Caki2 (cell line): ENCODE results near the gene ZDHHC19. TPM values are rescaled to one million over a fixed set of nuclear protein-coding genes. Genes with fewer than 3 reads are reported as not detected.
"Not testable (repeated sequence)": the region's sequence is repeated elsewhere in the genome, so short reads cannot be mapped to it uniquely, and the experiment has no call there.

Source experiments
- DNase-seq: peaks from one replicate; pipeline ENCODE4 v3.0.0-alpha.2; 2015; ENCODE audit warnings: low read depth
- in situ Hi-C: cut with HindIII; loops from 2 replicates; pipeline ENCODE4 v1.10.0; 2016; ENCODE audit warnings: low sequenced_read_pairs, low pct_unique_long_range_greater_than_20kb, mixed read lengths
- total RNA-seq: library from RNA; depleted of rRNA; stranded (reverse); fragments of >200 nt; shearing (Covaris generic); gene quantifications from 2 replicates; pipeline ENCODE4 v1.2.3, GENCODE V29; 2014; ENCODE audit warnings: low replicate concordance

The ZDHHC19 gene
- total RNA-seq, 1 experiment from 2014 or later, result not detected

- in situ Hi-C loops, result no loop called here
- no peak for DNase-seq
Measured at GRCh38 chr3:196186651-196187573, 24.3 kb downstream of the ZDHHC19 start.

- no peak for DNase-seq
- in situ Hi-C loops, result no loop called here
Measured at GRCh38 chr3:196184881-196185280, 26.3 kb downstream of the ZDHHC19 start.

- in situ Hi-C loops, result not testable (repeated sequence)
Measured at GRCh38 chr3:196184169-196184432, 27.1 kb downstream of the ZDHHC19 start.

GRCh38 chr3:196181127-196181546 lies 30.1 kb downstream of the ZDHHC19 start:
- no peak for DNase-seq
- in situ Hi-C loops, result no loop called here

More at GRCh38 chr3:196184169-196184432, 27.1 kb downstream of the ZDHHC19 start:
- DNase-seq, result not testable (repeated sequence)

- no peak for DNase-seq
- in situ Hi-C loops, result no loop called here
Measured at GRCh38 chr3:196180346-196180745, 30.9 kb downstream of the ZDHHC19 start.

- DNase-seq, result no peak
- in situ Hi-C loops, result no loop called here
Measured at GRCh38 chr3:196179380-196180308, 31.6 kb downstream of the ZDHHC19 start.

- in situ Hi-C loops, result no loop called here
- DNase-seq, result no peak
Measured at GRCh38 chr3:196178993-196179379, 32.2 kb downstream of the ZDHHC19 start.

- DNase-seq, result no peak
- in situ Hi-C loops, result no loop called here
Measured at GRCh38 chr3:196177967-196178366, 33.2 kb downstream of the ZDHHC19 start.

GRCh38 chr3:196177567-196177966 lies 33.6 kb downstream of the ZDHHC19 start:
- in situ Hi-C loops, result no loop called here
- no peak for DNase-seq

GRCh38 chr3:196175722-196176121 lies 35.5 kb downstream of the ZDHHC19 start:
- no peak for DNase-seq
- in situ Hi-C loops, result no loop called here

- in situ Hi-C loops, result no loop called here
- no peak for DNase-seq
Measured at GRCh38 chr3:196175116-196175625, 36.0 kb downstream of the ZDHHC19 start.

GRCh38 chr3:196174652-196175051 lies 36.5 kb downstream of the ZDHHC19 start:
- DNase-seq, result no peak
- in situ Hi-C loops, result no loop called here

GRCh38 chr3:196170296-196170695 lies 40.9 kb downstream of the ZDHHC19 start:
- DNase-seq, in situ Hi-C loops: not testable (repeated sequence)

GRCh38 chr3:196169836-196170240 lies 41.4 kb downstream of the ZDHHC19 start:
- in situ Hi-C loops, result no loop called here

GRCh38 chr3:196168808-196169391 lies 42.3 kb downstream of the ZDHHC19 start:
- no peak for DNase-seq

More at GRCh38 chr3:196169836-196170240, 41.4 kb downstream of the ZDHHC19 start:
- DNase-seq, result no peak

GRCh38 chr3:196166741-196167140 lies 44.5 kb downstream of the ZDHHC19 start:
- in situ Hi-C loops, result no loop called here
- DNase-seq, result no peak

More at GRCh38 chr3:196168808-196169391, 42.3 kb downstream of the ZDHHC19 start:
- in situ Hi-C loops, result no loop called here

GRCh38 chr3:196165850-196166249 lies 45.4 kb downstream of the ZDHHC19 start:
- in situ Hi-C loops, result no loop called here
- no peak for DNase-seq

- DNase-seq, in situ Hi-C loops: not testable (repeated sequence)
Measured at GRCh38 chr3:196165006-196165575, 46.1 kb downstream of the ZDHHC19 start.
